ENCODE data around the gene KIF12.

DNA sequence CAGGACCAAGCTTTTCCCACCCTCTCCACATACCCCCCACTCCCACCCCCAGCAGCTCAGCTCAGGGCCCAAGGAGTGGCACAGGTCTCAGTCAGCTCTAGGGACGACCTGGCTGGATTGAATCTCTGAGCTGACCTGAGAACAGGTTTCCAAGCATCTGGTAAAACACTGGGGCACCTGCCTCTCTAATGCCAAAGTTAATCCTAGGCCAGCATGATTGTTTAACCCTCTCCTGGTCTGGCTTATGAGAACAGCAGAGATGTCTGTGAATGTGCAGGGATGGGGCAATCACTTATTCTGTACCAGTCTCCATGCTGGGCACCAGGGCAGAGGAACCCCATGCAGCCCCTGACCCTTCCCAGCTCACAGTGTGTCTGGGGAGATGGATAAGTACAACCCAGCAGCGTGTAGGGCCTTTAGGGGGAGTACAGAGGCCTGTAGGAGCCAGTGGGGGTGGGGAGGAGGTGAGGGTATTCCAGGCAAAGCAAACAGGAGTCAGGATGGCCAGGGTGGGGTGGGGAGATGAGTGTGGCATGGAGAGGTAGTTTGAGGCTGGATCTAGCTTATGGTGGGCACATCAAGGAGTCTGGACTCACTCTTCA is 678 bp upstream of the KIF12 start:
- TF ChIP-seq ETS1 (CRISPR knock-in tag; IDR thresholded peaks at IDR 0.05) (no peak), CEBPB (IDR thresholded peaks at IDR 0.05; ENCODE audit: borderline replicate concordance, low read depth, low read length) (no peak), PAWR (CRISPR knock-in tag; IDR thresholded peaks at IDR 0.05; ENCODE audit: borderline replicate concordance) (no peak)
- TF ChIP-seq, protein P1, sequence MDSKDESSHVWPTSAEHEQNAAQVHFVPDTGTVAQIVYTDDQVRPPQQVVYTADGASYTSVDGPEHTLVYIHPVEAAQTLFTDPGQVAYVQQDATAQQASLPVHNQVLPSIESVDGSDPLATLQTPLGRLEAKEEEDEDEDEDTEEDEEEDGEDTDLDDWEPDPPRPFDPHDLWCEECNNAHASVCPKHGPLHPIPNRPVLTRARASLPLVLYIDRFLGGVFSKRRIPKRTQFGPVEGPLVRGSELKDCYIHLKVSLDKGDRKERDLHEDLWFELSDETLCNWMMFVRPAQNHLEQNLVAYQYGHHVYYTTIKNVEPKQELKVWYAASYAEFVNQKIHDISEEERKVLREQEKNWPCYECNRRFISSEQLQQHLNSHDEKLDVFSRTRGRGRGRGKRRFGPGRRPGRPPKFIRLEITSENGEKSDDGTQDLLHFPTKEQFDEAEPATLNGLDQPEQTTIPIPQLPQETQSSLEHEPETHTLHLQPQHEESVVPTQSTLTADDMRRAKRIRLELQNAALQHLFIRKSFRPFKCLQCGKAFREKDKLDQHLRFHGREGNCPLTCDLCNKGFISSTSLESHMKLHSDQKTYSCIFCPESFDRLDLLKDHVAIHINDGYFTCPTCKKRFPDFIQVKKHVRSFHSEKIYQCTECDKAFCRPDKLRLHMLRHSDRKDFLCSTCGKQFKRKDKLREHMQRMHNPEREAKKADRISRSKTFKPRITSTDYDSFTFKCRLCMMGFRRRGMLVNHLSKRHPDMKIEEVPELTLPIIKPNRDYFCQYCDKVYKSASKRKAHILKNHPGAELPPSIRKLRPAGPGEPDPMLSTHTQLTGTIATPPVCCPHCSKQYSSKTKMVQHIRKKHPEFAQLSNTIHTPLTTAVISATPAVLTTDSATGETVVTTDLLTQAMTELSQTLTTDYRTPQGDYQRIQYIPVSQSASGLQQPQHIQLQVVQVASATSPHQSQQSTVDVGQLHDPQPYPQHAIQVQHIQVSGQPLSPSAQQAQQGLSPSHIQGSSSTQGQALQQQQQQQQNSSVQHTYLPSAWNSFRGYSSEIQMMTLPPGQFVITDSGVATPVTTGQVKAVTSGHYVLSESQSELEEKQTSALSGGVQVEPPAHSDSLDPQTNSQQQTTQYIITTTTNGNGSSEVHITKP (CRISPR knock-in tag; IDR thresholded peaks at IDR 0.05; ENCODE audit: low read depth): no peak
